ENCODE measurements around the gene DCPS. TPM values are rescaled to one million over a fixed set of nuclear protein-coding genes. Genes with fewer than 3 reads are reported as not detected.
"Not testable (repeated sequence)": the region's sequence is repeated elsewhere in the genome, so short reads cannot be mapped to it uniquely, and the experiment has no call there.

DCPS gene
- total RNA-seq, 6 experiments from 2014 or later = 19.0 to 26.6 (median 24.3) TPM

DNA sequence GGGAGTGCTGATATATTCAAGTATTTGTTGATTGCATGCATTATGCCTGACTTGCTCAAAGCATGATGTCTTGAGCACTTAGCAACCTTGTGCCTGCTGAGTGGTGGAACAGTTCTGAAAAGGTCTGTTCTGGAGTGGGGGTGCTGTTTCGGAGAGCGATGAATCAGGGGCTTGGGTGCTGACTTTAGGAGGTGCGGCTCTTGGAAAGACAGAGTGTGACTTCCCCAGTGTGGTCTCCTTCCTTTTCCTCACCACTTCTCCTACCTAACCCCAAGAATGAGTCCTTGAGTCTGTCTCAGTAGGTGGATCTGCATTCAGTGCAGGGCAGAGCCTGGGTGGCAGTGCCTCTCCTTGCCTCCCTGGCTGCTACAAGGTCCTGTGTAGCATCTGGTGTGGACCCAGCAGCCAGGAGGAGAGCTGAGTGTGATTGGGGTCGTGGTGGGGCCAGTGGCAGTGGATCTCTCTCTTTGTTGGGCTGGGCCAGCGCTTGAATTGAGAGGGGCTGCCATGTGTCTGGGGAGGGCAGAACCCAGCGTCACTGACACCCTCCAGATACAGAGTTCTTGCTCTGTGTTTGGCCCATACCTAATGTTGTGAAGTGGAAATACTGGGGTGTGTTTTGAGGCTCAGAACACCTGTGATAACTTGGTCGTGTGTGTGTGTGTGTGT lies 87.6 kb downstream of the DCPS start:
- Mint-ChIP-seq H3K4me3 (no peak overlapping the region), H3K9me3 (no peaks in the 10 kb centered on the region), H3K4me1 (ENCODE audit: low read depth) (peaks cover 31% of the 10 kb centered on the region), H3K36me3 (ENCODE audit: low read depth) (no peaks in the 10 kb centered on the region), H3K27ac (no peak overlapping the region), H3K27me3 (ENCODE audit: insufficient read depth) (peaks cover 5% of the 10 kb centered on the region; the same call in 1 of the 2 replicates)
- no peak for DNase-seq
- TF ChIP-seq, protein P1, sequence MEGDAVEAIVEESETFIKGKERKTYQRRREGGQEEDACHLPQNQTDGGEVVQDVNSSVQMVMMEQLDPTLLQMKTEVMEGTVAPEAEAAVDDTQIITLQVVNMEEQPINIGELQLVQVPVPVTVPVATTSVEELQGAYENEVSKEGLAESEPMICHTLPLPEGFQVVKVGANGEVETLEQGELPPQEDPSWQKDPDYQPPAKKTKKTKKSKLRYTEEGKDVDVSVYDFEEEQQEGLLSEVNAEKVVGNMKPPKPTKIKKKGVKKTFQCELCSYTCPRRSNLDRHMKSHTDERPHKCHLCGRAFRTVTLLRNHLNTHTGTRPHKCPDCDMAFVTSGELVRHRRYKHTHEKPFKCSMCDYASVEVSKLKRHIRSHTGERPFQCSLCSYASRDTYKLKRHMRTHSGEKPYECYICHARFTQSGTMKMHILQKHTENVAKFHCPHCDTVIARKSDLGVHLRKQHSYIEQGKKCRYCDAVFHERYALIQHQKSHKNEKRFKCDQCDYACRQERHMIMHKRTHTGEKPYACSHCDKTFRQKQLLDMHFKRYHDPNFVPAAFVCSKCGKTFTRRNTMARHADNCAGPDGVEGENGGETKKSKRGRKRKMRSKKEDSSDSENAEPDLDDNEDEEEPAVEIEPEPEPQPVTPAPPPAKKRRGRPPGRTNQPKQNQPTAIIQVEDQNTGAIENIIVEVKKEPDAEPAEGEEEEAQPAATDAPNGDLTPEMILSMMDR (IDR thresholded peaks at IDR 0.05) = no peak

DNA sequence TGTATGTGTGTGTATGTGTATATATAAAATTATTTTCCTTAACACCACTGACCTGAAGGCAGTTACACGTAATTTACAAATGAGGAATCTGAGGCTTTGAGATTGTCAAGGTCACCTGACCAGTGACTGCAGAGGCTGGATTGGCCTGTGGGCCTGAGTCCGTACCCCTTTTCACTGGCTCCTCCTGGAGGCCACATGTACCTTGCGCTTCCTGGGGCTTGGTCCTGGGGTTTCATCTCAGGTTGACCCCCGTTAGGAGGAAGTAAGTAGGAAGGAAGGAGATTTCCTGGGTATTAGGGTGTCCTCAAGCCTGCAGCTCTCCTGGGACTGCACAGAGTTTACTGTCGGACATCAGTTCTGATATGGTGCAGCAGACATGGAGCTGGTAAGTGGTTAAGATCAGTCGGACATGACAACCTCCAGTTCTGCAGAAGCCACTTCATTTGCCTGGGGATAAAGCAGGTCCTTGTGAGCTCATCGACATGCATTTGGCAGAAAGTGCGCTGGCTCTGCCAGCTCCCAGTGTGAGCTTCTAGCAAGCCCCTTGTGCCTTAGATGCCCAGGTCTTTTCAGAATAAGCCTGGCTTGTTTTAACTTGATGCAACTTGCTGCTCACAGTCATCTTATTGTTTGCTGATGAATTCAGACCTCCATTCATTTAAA lies 88.2 kb downstream of the DCPS start:
- DNase-seq = no peak
- peaks cover 36% of the 10 kb centered on the region for H3K4me1 Mint-ChIP-seq (ENCODE audit: low read depth)
- H3K27me3 Mint-ChIP-seq (ENCODE audit: insufficient read depth) = peaks cover 5% of the 10 kb centered on the region; the same call in 1 of the 2 replicates
- H3K27ac Mint-ChIP-seq = no peak overlapping the region
- TF ChIP-seq, protein P1 (IDR thresholded peaks at IDR 0.05) = 0 out of 2 replicates have a peak, but pooled peaks have one; percentile 24
- H3K9me3 Mint-ChIP-seq = no peaks in the 10 kb centered on the region
- H3K4me3 Mint-ChIP-seq = no peak overlapping the region
- H3K36me3 Mint-ChIP-seq (ENCODE audit: low read depth) = no peaks in the 10 kb centered on the region

DNA sequence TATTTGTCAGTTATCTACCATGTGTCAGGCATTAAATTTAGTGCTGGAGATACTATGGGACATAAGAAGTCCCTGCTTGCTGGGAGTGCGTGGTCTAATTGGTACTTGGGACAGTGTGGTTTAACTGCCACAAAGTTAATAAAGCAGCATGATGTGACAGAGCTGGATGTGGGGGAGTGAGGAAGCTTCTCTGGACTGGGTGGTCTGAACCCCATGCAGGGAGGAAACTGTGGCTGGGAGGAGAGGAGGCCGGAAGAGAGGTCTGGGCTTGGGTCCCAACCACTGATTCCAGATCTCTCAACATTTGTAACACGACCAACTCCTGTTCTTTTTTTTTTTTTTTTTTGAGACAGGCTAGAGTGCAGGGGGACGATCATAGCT lies 88.8 kb downstream of the DCPS start:
- H3K27ac Mint-ChIP-seq = no peak overlapping the region

DNA sequence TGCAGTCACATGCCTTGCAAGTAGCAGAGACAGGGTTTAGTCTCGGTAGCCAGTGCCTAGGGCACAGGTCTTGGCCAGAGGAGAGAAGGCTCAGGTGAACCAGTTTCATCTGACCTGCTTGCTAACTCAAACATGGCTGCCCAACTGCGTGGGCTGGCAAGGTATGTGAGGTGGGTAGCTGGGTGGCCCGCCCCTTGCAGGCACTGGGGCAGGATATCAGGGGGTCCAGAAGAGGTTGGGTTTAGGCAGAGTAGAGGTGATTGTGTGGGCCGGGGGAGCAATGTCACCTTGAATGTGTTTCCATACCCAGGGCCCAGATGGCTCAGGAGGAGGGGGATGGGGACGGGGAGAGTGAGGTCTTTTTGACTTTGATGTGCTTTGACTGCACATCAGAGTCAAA lies 89.3 kb downstream of the DCPS start:
- Mint-ChIP-seq H3K9me3 (no peaks in the 10 kb centered on the region), H3K27ac (no peak overlapping the region), H3K4me3 (no peak overlapping the region), H3K36me3 (ENCODE audit: low read depth) (no peaks in the 10 kb centered on the region), H3K27me3 (ENCODE audit: insufficient read depth) (peaks cover 5% of the 10 kb centered on the region; the same call in 1 of the 2 replicates), H3K4me1 (ENCODE audit: low read depth) (peaks cover 36% of the 10 kb centered on the region)
- no peak for DNase-seq
- TF ChIP-seq, protein P1 (IDR thresholded peaks at IDR 0.05) = no peak

More for the DNA sequence above, 88.8 kb downstream of the DCPS start:
- no peaks in the 10 kb centered on the region for H3K36me3 Mint-ChIP-seq (ENCODE audit: low read depth)
- DNase-seq = no peak
- H3K4me3 Mint-ChIP-seq = no peak overlapping the region
- no peaks in the 10 kb centered on the region for H3K9me3 Mint-ChIP-seq
- H3K27me3 Mint-ChIP-seq (ENCODE audit: insufficient read depth) = peaks cover 5% of the 10 kb centered on the region; the same call in 1 of the 2 replicates
- TF ChIP-seq, protein P1 (IDR thresholded peaks at IDR 0.05) = no peak
- H3K4me1 Mint-ChIP-seq (ENCODE audit: low read depth) = peaks cover 36% of the 10 kb centered on the region

DNA sequence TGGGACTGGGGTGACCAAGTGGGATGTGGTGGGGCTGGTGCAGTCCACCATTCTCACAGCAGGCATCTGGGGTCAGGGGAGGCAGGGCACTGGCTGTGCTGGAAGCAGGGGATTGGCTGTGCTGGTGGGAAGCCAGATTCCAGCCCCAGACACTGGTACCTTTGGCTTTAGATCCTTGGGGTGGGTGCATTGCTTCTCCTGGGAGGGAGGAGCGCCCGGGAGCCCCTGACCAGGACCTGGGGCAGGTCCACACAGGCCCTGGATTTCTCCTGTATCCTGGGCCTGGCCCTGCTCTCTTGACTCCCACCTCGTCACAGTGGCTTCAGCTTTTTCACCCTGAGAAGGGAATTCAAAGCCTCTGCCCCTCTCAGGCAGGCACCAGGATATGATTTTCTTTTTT lies 90.2 kb downstream of the DCPS start:
- H3K9me3 Mint-ChIP-seq = no peaks in the 10 kb centered on the region
- no peaks in the 10 kb centered on the region for H3K36me3 Mint-ChIP-seq (ENCODE audit: low read depth)
- H3K27ac Mint-ChIP-seq = peak overlapping the region; percentile 43
- H3K4me3 Mint-ChIP-seq = no peak overlapping the region
- peaks cover 5% of the 10 kb centered on the region; the same call in 1 of the 2 replicates for H3K27me3 Mint-ChIP-seq (ENCODE audit: insufficient read depth)
- TF ChIP-seq, protein P1 (IDR thresholded peaks at IDR 0.05) = no peak
- peaks cover 39% of the 10 kb centered on the region for H3K4me1 Mint-ChIP-seq (ENCODE audit: low read depth)
- DNase-seq = no peak

DNA sequence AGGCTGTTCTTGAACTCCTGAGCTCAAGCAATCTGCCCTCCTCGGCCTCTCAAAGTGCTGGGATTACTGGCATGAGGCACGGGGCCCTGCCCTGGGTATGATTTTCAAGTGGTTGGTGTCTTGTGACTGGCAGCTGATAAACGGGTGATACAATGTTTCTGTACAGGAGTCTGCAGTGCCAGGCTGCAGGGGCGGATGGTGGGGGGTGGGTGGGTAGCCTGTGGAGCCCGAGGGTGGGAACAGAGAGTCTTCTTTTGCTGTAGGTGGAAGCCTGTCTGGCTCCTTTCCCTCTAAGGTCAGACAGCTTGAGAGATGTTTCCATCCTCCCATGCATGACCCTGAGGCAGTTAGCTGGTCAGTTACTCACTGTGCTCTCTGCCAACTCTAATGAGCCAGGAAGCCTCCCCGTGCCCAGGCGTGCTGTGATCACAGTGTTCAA lies 90.8 kb downstream of the DCPS start:
- H3K4me1 Mint-ChIP-seq (ENCODE audit: low read depth) = peaks cover 43% of the 10 kb centered on the region
- not testable (repeated sequence) for H3K27me3 Mint-ChIP-seq (ENCODE audit: insufficient read depth); H3K4me3 Mint-ChIP-seq; H3K9me3 Mint-ChIP-seq; H3K36me3 Mint-ChIP-seq (ENCODE audit: low read depth)
- peak; percentile 32 for DNase-seq
- peak overlapping the region; percentile 43; the same call in 1 of the 2 replicates for H3K27ac Mint-ChIP-seq
